CD4-positive, alpha-beta T cell treated with Interleukin-4 for 4 hours (primary cell): ENCODE measurements around the gene SLC35F3.

Experiments used
- DNase-seq: peaks from one replicate; pipeline ENCODE4 v3.0.0-alpha.2; 2020

SLC35F3 gene

GRCh38 chr1:234265321-234265720, 360.8 kb downstream of the SLC35F3 start:
- no peak for DNase-seq

GRCh38 chr1:234265861-234266260, 361.4 kb downstream of the SLC35F3 start:
- DNase-seq: no peak

GRCh38 chr1:234270093-234270492, 365.6 kb downstream of the SLC35F3 start:
- DNase-seq: no peak

GRCh38 chr1:234270581-234271242, 366.2 kb downstream of the SLC35F3 start:
- DNase-seq: no peak

GRCh38 chr1:234271243-234271606, 366.7 kb downstream of the SLC35F3 start:
- no peak for DNase-seq

GRCh38 chr1:234272656-234273312, 368.3 kb downstream of the SLC35F3 start:
- no peak for DNase-seq

GRCh38 chr1:234273981-234274380, 369.5 kb downstream of the SLC35F3 start:
- DNase-seq: no peak

GRCh38 chr1:234276151-234276788, 371.8 kb downstream of the SLC35F3 start:
- no peak for DNase-seq

GRCh38 chr1:234277161-234277868, 372.8 kb downstream of the SLC35F3 start:
- DNase-seq: no peak

- DNase-seq: no peak
Measured at GRCh38 chr1:234279021-234279420, 374.5 kb downstream of the SLC35F3 start.

- DNase-seq: no peak
Measured at GRCh38 chr1:234280500-234280899, 376.0 kb downstream of the SLC35F3 start.

GRCh38 chr1:234281826-234282489, 377.5 kb downstream of the SLC35F3 start:
- DNase-seq: no peak

- DNase-seq: no peak
Measured at GRCh38 chr1:234286206-234286605, 381.7 kb downstream of the SLC35F3 start.

- no peak for DNase-seq
Measured at GRCh38 chr1:234288946-234289345, 384.5 kb downstream of the SLC35F3 start.

- DNase-seq: no peak
Measured at GRCh38 chr1:234289538-234290305, 385.2 kb downstream of the SLC35F3 start.

- no peak for DNase-seq
Measured at GRCh38 chr1:234292011-234292410, 387.5 kb downstream of the SLC35F3 start.

GRCh38 chr1:234292548-234292947, 388.1 kb downstream of the SLC35F3 start:
- no peak for DNase-seq

- no peak for DNase-seq
Measured at GRCh38 chr1:234294109-234294817, 389.8 kb downstream of the SLC35F3 start.

- DNase-seq: no peak
Measured at GRCh38 chr1:234295068-234295467, 390.6 kb downstream of the SLC35F3 start.

- no peak for DNase-seq
Measured at GRCh38 chr1:234295626-234296025, 391.1 kb downstream of the SLC35F3 start.

GRCh38 chr1:234296496-234296895, 392.0 kb downstream of the SLC35F3 start:
- DNase-seq: no peak

GRCh38 chr1:234297668-234298067, 393.2 kb downstream of the SLC35F3 start:
- DNase-seq: no peak
